HG02610 (cell line): Measurements from ENCODE around the gene CHAD.
"Not testable (repeated sequence)": the region's sequence is repeated elsewhere in the genome, so short reads cannot be mapped to it uniquely, and the experiment has no call there.

ENCODE experiments used
- ATAC-seq: cut with Tn5 transposase; IDR thresholded peaks from one replicate; pipeline ENCODE4 v1.9.1; 2021; ENCODE audit warnings: mild to moderate bottlenecking, moderate library complexity; ENCODE audit not compliant: unreplicated experiment

The CHAD gene

DNA sequence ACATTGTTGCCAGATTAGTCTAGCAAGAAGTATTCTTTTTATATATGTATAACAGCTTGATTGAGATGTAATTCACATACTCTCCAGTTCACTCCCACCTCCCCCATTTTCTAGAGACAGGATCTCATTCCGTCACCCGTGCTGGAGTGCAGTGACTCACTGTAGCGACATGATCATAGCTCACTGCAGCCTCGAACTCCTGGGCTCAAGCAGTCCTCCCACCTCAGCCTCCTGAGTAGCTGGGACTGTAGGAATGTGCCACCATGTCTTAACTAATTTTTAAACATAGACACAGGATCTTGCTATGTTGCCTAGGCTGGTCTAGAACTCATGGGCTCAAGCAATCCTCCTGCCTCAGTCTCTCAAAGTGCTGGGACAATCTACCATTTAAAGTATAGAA lies 6.7 kb upstream of the CHAD start:
- ATAC-seq = no peak

DNA sequence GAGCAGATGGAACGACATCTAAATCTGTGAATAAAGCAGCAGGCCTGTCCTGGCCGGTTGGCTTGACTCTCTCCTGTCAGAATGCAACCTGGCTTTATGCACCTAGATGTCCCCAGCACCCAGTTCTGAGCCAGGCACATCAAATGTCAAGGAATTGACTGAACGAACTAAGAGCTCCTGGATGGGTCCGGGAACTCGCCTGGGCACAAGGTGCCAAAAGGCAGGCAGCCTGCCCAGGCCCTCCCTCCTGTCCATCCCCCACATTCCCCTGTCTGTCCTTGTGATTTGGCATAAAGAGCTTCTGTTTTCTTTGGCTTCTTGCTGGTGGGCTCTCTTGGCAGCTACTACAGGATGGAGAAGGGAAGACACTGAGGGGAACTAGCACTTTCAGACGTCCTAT lies 5.8 kb upstream of the CHAD start:
- ATAC-seq = no peak

DNA sequence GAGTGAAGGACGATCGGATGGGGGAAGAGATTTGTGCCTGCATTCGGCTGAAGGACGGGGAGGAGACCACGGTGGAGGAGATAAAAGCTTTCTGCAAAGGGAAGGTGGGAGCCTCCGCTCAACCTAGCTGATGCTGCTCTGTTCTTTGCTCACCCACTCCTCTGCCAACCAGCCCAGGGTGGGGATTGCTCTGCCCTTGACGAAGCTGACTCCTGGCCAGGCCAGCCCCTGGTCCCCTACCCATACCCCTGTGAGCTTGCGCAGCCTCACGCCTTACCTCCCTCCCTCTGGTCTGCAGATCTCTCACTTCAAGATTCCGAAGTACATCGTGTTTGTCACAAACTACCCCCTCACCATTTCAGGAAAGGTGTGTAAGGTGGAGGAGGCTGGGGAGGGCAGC lies 5.2 kb upstream of the CHAD start:
- no peak for ATAC-seq

DNA sequence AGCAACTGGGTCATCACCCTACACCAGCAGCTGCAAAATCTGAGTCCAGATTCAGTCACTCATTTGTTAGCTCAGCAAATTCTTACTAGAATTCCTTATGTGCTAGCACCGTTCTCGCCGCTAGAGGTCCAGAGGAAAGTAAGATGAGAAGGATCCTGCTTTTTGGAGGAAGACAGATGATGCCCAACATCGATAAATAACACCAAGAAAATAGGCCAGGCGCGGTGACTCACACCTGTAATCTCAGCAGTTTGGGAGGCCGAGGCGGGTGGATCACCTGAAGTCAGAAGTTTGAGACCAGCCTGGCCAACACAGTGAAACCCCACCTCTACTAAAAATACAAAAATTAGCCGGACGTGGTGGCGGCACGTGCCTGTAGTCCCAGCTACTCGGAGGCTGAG lies 4.1 kb upstream of the CHAD start:
- not testable (repeated sequence) for ATAC-seq

DNA sequence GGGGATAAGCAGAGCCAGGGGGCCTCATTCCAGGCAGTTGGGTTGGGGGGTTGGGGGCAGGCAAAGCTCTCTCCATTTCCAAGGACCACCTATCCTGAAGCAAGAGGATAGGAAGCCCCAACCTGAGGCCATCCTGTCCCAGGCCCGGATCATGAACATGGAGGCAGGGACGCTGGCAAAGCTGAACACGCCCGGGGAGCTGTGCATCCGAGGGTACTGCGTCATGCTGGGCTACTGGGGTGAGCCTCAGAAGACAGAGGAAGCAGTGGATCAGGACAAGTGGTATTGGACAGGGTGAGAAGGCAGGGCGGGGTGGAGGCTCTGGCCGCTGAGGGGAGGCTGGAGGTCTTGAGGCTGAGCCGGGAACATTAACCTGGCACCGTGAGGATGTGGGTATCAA lies 3.6 kb upstream of the CHAD start:
- no peak for ATAC-seq

DNA sequence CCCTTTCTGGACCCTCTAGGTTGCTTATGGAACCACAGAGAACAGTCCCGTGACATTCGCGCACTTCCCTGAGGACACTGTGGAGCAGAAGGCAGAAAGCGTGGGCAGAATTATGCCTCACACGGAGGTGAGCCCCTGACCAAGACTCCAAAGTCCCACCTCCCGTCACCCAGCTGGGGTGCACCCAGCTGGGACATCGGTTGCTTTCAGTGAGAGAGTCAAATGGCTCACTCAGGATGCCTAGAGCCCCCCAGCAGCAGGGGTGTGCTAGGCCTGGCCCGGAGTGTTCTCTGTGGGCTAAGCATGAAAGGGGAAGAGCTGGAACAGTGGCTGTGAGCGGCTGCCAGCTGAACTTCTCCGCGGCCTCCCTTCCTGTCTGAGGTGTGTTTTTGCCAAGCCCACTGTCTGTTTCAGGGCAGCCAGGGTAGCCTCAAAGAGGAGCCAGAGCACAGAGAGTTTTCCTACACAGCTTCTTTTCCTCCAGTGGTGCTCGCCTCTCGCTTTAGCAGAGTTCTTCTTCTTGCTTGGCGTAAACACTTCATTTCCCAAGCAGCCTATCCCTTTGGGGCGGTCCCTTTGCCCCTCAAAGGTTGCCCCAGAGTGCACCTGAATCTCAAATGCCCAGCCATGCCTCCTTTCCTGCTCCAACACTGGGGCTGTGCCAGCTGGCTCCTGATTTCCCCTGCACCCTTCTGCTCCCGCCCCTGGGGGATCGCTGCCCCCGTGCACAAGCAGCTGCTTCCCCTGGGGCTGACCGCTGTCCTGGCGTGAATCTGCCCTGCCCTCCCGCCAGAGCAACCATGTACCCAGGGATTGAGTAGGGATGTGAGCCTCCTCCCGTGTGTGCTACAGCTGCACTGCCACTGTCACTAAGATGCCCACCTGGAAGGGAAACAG lies 2.6 kb upstream of the CHAD start:
- no peak for ATAC-seq

DNA sequence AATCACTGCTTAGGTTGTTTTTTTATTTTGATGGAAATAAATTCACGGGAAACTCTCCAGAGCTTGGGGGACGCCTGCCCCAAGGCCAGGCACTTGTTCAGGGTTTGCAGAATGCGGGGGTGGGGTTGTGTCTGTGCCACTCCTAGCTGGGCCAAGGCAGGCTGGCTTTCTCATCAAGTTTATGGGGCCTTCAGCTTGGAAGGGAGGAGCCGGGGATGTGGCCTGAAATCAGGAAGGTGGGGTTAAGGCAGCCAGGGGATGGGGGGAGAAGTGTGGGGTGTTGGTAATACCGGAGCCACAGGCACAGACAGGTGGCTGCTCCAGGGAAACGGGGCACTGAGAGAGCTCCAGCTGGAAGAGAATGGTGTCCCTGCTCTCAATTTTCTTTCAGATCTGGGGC lies 1.7 kb upstream of the CHAD start:
- no peak for ATAC-seq

DNA sequence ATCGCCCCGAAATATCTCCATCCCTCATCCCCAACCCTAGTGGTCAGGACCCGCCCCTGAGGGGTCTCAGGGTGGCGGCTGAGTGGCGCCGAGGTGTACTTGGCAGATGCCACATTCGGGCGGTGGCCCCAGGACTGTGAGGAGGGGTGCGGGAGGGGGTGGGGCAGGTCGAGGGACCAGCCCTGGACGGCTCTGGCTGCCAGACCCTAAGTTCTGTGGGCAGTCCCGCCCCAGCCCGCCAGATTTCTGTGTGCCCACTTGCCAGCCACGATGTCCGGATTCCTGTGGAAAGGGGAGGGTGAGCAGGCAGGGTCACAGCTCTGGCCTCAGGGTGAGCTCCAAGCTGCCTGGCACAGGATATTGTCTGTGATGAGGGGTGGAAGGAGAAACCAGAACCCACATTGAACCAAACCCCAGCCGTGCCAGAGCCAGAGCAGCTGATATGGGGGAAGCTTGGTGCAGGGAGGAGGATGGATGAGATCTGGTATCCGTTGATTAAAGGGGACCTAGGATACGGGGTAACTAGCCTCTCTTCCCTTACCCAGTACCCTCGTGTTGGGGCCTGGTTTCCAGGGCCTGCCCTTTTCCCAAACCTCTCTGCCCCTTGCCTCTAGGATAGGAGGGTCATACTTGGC lies 1.1 kb upstream of the CHAD start:
- ATAC-seq = no peak

DNA sequence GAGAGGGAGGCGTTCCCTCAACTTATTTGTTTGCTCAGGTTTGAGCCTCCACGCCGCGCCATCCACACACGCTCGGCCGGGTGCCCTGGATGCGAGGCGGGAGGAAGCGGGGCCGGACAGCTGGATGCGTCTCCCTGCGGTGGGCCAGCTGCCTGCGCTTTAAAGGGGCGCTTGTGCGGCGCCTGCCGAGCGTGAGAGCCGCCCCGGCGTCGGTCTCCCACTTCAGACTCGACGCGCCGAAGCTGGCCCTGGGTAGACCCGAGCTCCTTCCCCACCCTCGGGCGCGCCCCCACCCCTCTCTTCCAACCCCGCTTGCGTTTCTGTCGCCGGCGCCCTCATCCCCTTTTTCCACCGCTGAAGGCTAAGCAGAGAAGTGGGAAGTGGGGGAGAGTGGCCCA lies 527 bp upstream of the CHAD start:
- no peak for ATAC-seq

DNA sequence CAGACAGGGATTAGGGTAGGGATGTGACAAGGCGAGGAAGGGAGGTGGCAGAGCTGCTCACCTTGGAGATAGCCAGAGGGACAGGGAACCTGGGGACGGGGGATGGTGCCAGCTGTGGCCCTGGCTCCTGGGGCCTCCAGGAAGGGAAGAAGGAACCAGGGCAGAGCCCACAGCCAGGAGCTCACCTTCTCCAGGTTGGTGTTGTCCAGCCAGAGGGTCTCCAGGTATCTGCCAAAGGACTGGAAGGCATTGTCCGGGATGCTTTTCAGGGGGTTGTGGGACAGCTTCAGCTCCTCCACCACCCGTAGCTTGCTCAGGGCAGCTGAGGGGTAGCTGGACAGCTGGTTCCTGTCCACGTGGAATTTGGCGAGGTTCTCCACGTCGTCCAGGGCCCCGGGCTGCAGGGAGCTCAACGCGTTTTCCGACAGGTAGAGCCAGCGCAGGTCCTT lies 801 bp downstream of the CHAD start:
- no peak for ATAC-seq

DNA sequence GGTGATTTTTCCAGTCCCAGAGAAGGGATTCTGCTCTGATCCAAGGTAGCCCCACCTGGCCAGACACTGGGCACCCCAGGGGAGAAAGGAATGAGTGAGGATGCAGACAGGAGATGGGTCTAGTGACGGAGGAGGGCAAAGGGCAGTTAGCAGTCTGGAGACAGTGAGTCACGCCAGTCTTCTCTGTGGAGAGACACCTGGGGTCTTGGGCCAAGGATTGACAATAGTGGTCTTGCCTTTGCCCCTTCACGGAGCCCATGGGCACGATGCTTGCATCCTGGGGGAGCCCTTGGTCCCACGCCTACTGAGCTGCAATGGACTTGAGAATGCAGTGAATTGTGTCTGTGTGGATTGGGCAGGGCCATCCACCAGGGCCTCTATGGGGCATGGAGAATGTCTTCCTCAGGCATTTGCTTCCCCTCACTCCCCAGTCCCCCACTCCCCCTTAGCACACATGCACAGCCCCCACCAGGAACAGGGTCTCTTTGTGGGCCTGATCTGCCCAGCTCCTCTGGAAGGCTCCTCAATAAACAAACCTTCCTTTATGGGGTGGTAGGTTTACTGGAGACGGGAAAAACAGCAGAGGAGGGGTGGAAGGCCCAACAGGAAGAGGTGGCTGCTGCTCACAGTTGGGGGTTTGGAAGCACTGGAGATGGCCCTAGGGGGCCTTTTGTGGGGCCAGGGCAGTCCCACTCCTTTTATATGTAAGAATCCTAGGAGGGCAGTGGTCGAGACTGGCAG lies 1.4 kb downstream of the CHAD start:
- no peak for ATAC-seq

DNA sequence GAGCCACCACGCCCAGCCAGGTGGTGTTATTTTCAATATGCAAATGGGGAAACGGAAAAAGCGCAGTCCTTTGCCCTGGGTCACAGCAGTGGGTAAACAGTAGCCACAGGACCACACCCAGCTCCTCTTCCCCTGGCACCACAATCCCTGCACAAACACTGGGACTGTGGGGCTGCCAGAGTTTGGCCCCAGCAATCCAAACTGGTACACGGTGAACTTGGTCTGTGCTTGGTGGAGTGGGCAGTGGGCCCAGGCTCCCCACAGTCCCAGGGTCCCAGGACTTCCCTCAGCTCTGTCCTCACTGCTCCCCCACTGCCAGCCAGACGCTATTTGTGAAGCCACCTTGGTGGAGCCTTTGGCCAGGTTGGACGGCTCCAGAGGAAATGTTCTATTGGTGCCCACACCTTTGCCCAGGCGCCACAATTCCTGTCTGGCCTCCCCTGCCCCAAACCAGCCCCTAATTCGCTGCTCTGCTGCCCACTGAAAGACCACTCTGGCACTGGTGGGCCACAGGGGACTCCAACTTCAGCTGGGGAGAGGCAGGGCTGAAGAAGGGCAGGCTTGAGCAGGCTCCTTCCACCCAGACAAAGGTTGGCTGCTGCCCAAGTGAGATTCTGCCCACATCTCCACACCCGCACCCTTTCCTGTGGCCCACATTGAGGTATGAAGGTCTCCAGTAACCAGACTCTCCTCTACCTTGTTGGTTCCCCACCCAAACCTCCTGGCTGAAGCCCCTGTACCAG lies 2.1 kb downstream of the CHAD start:
- no peak for ATAC-seq

DNA sequence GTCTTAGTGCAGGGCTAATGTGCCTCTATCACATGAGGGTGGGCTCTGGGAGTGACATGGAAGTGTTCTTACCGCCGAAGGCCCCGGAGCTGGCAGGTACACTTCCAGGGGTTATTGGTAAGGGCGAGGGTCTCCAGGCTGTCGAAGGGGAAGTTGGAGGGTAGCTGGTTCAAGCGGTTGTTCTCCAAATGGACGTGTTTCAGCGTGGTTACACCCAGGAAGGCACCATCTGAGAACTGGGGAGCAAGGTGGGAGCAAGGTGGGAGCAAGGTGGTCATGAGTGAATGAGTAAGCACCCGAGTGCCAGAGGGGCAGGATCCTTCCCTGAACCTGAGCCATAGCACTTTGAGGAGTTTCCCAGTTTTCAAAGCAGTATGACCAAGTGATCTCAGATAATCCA lies 3.0 kb downstream of the CHAD start:
- ATAC-seq = no peak

DNA sequence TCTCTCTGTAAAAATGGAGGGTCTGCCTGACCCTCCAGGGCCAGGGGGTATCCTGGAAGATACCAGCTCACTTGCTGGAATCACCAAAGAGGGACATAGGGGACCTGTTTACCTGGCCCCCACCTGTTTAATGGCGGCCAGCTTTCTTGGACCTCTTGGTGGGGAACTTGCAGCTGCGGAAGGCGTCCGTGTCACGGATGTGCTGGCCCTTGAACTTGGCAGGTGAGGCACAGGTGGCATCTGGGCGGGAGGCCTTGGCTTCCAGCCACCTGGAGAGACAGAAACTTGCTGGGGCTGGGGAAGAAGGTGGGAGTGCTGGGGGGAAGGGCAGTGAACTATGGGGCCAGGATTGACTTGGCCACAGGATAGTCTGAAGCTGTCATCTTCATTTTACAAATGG lies 3.5 kb downstream of the CHAD start:
- no peak for ATAC-seq

DNA sequence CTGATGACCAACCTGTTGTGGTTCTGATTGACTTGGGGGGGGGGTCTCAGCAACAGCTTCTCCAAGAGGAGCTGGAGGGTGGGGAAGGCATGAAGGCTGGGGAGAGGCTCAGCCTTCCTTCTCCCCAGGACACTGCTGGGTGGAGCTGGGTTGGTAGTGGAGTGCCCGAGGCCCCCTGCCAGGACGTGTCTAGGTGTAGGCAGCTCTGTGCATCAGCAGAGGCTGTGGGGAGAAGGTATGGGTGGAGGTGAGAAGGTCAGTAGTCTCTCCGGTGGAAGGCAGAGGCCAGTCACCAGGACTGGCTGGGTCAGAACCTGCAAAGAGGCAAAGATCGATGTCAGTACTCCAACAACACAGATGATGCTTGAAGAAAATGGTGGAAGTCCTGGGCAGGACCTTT lies 3.9 kb downstream of the CHAD start:
- ATAC-seq = no peak

DNA sequence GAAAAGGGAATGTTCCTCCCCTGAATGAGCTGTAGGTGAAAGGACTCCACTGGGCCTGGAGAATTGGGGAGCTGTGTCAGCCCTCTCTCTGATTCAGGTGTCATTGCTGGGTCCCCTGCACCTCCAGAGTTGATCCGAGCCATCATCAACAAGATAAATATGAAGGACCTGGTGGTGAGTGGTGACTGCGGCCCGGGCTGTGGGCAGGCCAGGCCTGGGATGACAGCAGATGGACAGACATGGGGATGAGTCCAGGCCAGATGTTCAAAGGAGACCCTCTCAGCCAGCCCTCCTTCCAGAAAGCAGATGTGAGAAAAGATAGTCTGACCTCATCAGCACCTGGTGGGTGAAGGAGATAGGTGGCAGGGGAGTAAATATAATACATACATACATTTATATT lies 4.6 kb downstream of the CHAD start:
- no peak for ATAC-seq

DNA sequence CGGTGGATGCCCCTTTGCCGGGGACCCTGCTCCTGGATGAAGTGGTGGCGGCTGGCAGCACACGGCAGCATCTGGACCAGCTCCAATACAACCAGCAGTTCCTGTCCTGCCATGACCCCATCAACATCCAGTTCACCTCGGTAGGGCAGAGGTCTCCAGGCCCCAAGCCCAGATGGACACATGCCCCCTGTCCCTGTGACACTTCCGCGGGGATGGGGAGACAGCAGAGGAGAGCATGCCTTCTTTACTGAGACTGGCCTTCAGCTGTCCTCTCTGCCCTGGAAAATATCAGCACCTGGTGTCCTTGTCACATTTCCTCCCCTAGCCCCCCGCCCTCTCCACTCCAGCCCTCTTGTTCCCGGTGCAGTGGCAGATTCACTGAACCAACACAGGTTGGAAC lies 6.2 kb downstream of the CHAD start:
- ATAC-seq = no peak

DNA sequence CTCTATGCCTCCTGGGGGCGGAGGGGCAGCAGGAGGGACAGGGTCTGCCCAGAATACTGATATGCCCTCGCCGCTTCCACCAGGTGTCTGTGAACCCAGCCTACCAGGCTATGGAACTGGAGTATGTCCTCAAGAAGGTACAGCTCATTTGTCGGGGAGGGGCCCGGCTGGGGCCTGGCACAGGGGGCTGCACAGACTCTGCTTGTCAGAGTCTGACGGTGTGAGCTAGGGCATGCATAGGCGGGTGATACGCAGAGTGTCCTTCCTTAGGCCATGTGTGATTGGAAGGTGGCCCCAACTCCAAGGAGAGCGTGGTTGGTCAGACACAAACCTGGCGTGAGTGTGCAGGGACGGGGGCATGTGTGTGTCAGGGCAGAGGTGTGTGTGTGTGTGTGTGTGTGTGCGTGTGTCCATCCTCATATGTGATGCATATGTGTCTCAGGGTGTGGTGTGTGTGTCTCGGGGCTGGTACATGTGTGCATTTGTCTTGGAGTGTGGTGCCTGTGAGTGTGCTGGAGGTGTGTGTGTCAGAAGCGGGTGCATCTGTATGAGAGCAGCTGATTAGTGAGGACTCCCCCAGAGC lies 7.0 kb downstream of the CHAD start:
- no peak for ATAC-seq

DNA sequence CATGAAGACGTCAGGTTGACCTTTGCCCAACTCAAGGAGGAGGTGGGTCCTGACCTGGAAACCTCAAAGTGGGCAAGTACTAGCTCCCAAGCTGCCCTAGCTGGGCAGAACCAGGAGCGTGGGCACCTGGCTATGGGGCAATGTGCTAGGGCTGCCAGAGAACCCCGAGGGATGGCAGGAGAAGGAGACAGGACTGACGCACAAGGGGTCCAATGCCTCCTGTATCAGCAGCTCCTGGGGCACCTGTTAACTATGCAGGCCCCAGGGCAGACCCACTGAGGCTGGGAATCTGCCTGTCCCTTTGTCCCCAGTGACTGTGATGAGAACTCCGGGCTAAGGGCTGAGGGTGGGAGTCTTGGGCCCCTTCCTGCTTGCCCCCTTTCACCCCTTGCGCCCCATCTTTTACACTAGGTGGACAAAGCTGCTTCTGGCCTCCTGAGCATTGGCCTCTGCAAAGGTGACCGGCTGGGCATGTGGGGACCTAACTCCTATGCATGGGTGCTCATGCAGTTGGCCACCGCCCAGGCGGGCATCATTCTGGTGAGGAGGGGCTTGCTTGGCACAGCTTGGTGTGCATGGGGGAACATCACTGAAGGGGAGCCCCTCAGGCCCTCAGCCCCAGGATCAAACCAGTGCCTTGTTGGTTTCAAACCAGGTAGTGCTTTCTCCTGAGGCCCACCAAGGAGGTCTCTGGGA lies 7.7 kb downstream of the CHAD start:
- no peak for ATAC-seq

DNA sequence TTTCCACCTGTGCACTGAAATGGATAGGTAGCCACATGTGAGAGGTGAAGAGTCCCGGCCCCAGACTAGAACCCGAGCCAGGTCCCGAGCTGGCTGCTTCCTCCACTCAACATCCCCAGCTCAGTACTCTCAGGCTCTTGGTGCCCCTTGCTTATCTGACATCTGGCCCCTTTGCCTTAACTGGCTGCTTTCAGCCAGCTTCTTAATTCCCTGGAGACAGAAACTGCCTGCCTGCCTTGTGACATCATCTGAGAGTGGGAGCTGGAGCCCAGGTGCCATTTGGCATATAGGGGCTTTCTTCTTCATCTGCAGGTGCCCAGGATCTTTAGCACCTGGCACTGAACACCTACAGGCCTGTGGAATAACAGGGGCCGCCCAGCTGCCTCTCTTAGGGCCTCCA lies 8.9 kb downstream of the CHAD start:
- no peak for ATAC-seq
